K562 (cell line): ENCODE results near the gene UBE2H. TPM values are rescaled to one million over a fixed set of nuclear protein-coding genes. Genes with fewer than 3 reads are reported as not detected.

Experiments used
- CBFA2T2 ChIP-seq: fragments of 450-650 bp; conservative IDR thresholded peaks from 2 replicates; pipeline ENCODE4 v1.6.1; 2017; ENCODE audit warnings: mild to moderate bottlenecking
- E2F6 ChIP-seq, 2 experiments: IDR thresholded peaks; 2 replicates each; pipeline ENCODE4 v1.6.1; 2011; ENCODE audit warnings: borderline replicate concordance in 1 of 2, control low read depth in 1 of 2, low read depth in 1 of 2, low read length in 1 of 2, mild to moderate bottlenecking in 1 of 2, mixed read lengths in 1 of 2, moderate library complexity in 1 of 2; ENCODE audit not compliant: insufficient read depth in 1 of 2, insufficient read length in 1 of 2, poor library complexity in 1 of 2, severe bottlenecking in 1 of 2; ENCODE audit errors: extremely low read depth in 1 of 2
- ESRRA ChIP-seq: fragments of 450-650 bp; IDR thresholded peaks from 2 replicates; pipeline ENCODE4 v1.6.1; 2014; ENCODE audit warnings: low read depth, mild to moderate bottlenecking, moderate library complexity, borderline replicate concordance
- HLTF ChIP-seq: fragments of 450-650 bp; IDR thresholded peaks from 2 replicates; pipeline ENCODE4 v1.6.1; 2016
- PCBP1 ChIP-seq: fragments of 200-400 bp; formaldehyde crosslinking; IDR thresholded peaks from 2 replicates; pipeline ENCODE4 v1.6.1; 2018; ENCODE audit warnings: mild to moderate bottlenecking, low read depth, low read length; ENCODE audit not compliant: poor library complexity, severe bottlenecking
- SAFB2 ChIP-seq: fragments of 200-400 bp; formaldehyde crosslinking; IDR thresholded peaks from 2 replicates; pipeline ENCODE4 v1.6.1; 2018; ENCODE audit warnings: borderline replicate concordance, low read length, low read depth, moderate library complexity; ENCODE audit not compliant: severe bottlenecking
- TAF1 ChIP-seq: IDR thresholded peaks from 2 replicates; pipeline ENCODE4 v1.6.1; 2011; ENCODE audit warnings: mild to moderate bottlenecking, low read length, moderate library complexity; ENCODE audit not compliant: insufficient read depth, control insufficient read depth, severe bottlenecking; ENCODE audit errors: extremely low read depth
- TFAM ChIP-seq: fragments of 250-450 bp; sonication (Bioruptor Pico); conservative IDR thresholded peaks from 2 replicates; pipeline ENCODE4 v1.5.0; 2021; ENCODE audit warnings: mild to moderate bottlenecking, moderate library complexity
- XRCC5 ChIP-seq: fragments of 200-400 bp; formaldehyde crosslinking; IDR thresholded peaks from 2 replicates; pipeline ENCODE4 v1.6.1; 2017; ENCODE audit warnings: low read depth, mild to moderate bottlenecking, low read length
- ZNF212 ChIP-seq: fragments of 450-650 bp; formaldehyde crosslinking; IDR thresholded peaks from 2 replicates; pipeline ENCODE4 v1.4.0; 2020; ENCODE audit warnings: mild to moderate bottlenecking
- ZNF584 ChIP-seq: fragments of 200-800 bp; sonication (Bioruptor generic); IDR thresholded peaks from 2 replicates; pipeline ENCODE4 v1.6.1; 2016; ENCODE audit warnings: low read depth, mild to moderate bottlenecking, missing genetic modification characterization, missing compliant biosample characterization
- polyA plus RNA-seq, 8 experiments: library from polyadenylated mRNA; depleted of rRNA in 4 of 8; stranded (reverse) in 5 of 8; unstranded in 3 of 8; fragments of >200 nt; fragmentation: Nextera tagmentation in 2 of 8; fragmentation: Illumina TruSeq in 1 of 8; extraction: Ambion mirVana in 2 of 8; extraction: Trizol in 1 of 8; gene quantifications; 2 replicates each; pipeline versions ENCODE4 v1.2.1 to v1.2.3, GENCODE V29; 2011 to 2014; ENCODE audit warnings: inconsistent platforms in 1 of 8, missing spikeins in 1 of 8
- total RNA-seq, 7 experiments: library from RNA; depleted of rRNA in 6 of 7; stranded (reverse); fragments of >200 nt in 6 of 7; fragmentation: Illumina TruSeq in 2 of 7; extraction: Trizol in 2 of 7; gene quantifications; 2 replicates each; pipeline versions ENCODE4 v1.2.1 to v1.2.3, GENCODE V29; 2011 to 2021; ENCODE audit warnings: low replicate concordance in 1 of 7
- TF ChIP-seq, protein P1 (sequence below), 2 experiments: fragments of 450-650 bp in 1 of 2; sonication (generic) in 1 of 2; formaldehyde crosslinking in 1 of 2; IDR thresholded peaks in 1 of 2; conservative IDR thresholded peaks in 1 of 2; 2 replicates each; pipeline versions ENCODE4 v1.6.1 to v1.8.1; 2016 to 2023; ENCODE audit warnings: mild to moderate bottlenecking in 2 of 2, moderate library complexity in 2 of 2, inconsistent platforms in 1 of 2, missing genetic modification reagents in 1 of 2
- TF ChIP-seq, protein P2 (sequence below): fragments of 450-650 bp; IDR thresholded peaks from 2 replicates; pipeline ENCODE4 v1.6.1; 2016; ENCODE audit warnings: antibody characterized with exemption
- TF ChIP-seq, protein P3 (sequence below): sonication (generic); formaldehyde crosslinking; IDR thresholded peaks from 2 replicates; pipeline ENCODE4 v1.8.0; 2023; ENCODE audit warnings: missing genetic modification reagents, mild to moderate bottlenecking, borderline replicate concordance

Gene UBE2H
- total and polyA plus RNA-seq, 9 of the 15 experiments (the other 6 are each of a cell fraction or from before 2014, with no cell fraction given) = 6.3 to 33.0 (median 13.3) TPM

DNA sequence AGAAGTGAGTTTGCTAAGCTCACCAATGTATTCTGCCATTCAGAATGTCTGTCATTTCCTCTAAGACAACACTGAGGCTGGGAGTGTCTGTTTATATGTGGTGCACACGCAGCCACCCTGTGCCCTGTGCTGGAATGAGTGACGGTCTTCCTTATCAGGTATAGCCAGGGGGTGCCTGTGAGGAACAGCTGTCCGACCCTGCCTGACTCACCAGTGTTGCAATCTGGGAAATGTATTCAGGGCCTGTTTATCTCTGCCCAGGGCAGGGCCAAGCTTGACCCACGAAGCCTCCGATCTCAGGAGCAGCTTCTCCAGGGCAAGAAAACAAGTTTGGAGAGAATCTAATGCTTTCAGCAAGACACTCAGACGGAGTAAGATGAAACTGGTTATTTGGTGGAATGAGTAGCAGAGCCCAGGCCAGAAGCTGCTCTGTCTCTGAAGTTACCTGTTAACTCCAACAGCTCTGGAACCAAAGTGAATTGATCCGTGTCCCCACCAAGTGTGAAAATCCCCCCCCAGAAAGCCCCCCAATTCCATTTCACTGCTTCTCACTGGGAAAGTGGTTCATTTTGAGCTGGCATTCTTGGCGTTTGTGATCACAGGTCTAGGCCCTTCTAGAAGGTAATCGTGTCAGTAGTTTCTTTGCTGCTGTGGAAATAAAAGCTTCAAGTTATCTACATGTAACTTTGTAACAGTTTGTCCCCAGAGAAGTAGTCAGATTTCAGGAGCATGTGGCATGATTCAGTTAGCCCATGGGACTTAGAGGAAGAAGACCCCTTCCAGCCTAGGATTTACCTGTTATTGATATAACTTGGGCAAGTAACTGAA, 6.1 kb upstream of the UBE2H start (continued):
- peak; percentile 93 for TF ChIP-seq XRCC5
- peak; percentile 100 for TF ChIP-seq HLTF
- TF ChIP-seq CBFA2T2 = peak; percentile 100
- TF ChIP-seq, protein P1, sequence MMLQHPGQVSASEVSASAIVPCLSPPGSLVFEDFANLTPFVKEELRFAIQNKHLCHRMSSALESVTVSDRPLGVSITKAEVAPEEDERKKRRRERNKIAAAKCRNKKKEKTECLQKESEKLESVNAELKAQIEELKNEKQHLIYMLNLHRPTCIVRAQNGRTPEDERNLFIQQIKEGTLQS (IDR thresholded peaks at IDR 0.05) = peak; percentile 99
- TF ChIP-seq, protein P1 (CRISPR knock-in tag; conservative IDR thresholded peaks at IDR 0.05) = peak; percentile 100
- TF ChIP-seq PCBP1 = no peak
- peak; percentile 79; the same call in 1 of the 2 replicates for TF ChIP-seq ESRRA
- peak; percentile 85 for TF ChIP-seq TAF1
- TF ChIP-seq, protein P2, sequence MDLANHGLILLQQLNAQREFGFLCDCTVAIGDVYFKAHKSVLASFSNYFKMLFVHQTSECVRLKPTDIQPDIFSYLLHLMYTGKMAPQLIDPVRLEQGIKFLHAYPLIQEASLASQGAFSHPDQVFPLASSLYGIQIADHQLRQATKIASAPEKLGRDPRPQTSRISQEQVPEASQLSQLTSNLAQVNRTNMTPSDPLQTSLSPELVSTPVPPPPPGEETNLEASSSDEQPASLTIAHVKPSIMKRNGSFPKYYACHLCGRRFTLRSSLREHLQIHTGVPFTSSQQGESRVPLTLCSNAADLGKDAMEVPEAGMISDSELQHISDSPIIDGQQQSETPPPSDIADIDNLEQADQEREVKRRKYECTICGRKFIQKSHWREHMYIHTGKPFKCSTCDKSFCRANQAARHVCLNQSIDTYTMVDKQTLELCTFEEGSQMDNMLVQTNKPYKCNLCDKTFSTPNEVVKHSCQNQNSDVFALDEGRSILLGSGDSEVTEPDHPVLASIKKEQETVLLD = peak; percentile 91
- no peak for TF ChIP-seq TFAM (CRISPR knock-in tag)
- TF ChIP-seq ZNF212 = peak; percentile 85; the same call in 1 of the 2 replicates
- no peak for TF ChIP-seq SAFB2
- TF ChIP-seq E2F6 (IDR thresholded peaks at IDR 0.05; ENCODE audit: borderline replicate concordance in 1 of 2, extremely low read depth in 1 of 2, insufficient read depth in 1 of 2, insufficient read length in 1 of 2, low read depth in 1 of 2, low read length in 1 of 2, poor library complexity in 1 of 2, severe bottlenecking in 1 of 2) = no peak
- peak; percentile 98 for TF ChIP-seq ZNF584 (CRISPR knock-in tag)
- TF ChIP-seq, protein P3, sequence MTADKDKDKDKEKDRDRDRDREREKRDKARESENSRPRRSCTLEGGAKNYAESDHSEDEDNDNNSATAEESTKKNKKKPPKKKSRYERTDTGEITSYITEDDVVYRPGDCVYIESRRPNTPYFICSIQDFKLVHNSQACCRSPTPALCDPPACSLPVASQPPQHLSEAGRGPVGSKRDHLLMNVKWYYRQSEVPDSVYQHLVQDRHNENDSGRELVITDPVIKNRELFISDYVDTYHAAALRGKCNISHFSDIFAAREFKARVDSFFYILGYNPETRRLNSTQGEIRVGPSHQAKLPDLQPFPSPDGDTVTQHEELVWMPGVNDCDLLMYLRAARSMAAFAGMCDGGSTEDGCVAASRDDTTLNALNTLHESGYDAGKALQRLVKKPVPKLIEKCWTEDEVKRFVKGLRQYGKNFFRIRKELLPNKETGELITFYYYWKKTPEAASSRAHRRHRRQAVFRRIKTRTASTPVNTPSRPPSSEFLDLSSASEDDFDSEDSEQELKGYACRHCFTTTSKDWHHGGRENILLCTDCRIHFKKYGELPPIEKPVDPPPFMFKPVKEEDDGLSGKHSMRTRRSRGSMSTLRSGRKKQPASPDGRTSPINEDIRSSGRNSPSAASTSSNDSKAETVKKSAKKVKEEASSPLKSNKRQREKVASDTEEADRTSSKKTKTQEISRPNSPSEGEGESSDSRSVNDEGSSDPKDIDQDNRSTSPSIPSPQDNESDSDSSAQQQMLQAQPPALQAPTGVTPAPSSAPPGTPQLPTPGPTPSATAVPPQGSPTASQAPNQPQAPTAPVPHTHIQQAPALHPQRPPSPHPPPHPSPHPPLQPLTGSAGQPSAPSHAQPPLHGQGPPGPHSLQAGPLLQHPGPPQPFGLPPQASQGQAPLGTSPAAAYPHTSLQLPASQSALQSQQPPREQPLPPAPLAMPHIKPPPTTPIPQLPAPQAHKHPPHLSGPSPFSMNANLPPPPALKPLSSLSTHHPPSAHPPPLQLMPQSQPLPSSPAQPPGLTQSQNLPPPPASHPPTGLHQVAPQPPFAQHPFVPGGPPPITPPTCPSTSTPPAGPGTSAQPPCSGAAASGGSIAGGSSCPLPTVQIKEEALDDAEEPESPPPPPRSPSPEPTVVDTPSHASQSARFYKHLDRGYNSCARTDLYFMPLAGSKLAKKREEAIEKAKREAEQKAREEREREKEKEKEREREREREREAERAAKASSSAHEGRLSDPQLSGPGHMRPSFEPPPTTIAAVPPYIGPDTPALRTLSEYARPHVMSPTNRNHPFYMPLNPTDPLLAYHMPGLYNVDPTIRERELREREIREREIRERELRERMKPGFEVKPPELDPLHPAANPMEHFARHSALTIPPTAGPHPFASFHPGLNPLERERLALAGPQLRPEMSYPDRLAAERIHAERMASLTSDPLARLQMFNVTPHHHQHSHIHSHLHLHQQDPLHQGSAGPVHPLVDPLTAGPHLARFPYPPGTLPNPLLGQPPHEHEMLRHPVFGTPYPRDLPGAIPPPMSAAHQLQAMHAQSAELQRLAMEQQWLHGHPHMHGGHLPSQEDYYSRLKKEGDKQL (CRISPR knock-in tag) = no peak
